Osteocyte (in vitro differentiated cells): ENCODE measurements around the gene NME4. TPM values are rescaled to one million over a fixed set of nuclear protein-coding genes. Genes with fewer than 3 reads are reported as not detected.

Experiments
- DNase-seq: peaks from one replicate; pipeline ENCODE4 v3.0.0; 2021; ENCODE audit warnings: mixed read lengths; ENCODE audit not compliant: unreplicated experiment; ENCODE audit errors: extremely low spot score
- H3K27ac Mint-ChIP-seq: one replicate; pipeline ENCODE4 v1.8.0; 2021; ENCODE audit warnings: mild to moderate bottlenecking, mixed read lengths; ENCODE audit not compliant: unreplicated experiment
- H3K27me3 Mint-ChIP-seq: one replicate; pipeline ENCODE4 v1.8.0; 2021; ENCODE audit warnings: mixed read lengths; ENCODE audit not compliant: unreplicated experiment
- H3K36me3 Mint-ChIP-seq: one replicate; pipeline ENCODE4 v1.8.0; 2021; ENCODE audit warnings: mixed read lengths; ENCODE audit not compliant: unreplicated experiment
- H3K4me1 Mint-ChIP-seq: one replicate; pipeline ENCODE4 v1.8.0; 2021; ENCODE audit warnings: mixed read lengths; ENCODE audit not compliant: unreplicated experiment
- H3K4me3 Mint-ChIP-seq: one replicate; pipeline ENCODE4 v1.8.0; 2021; ENCODE audit warnings: mild to moderate bottlenecking, moderate library complexity, mixed read lengths; ENCODE audit not compliant: unreplicated experiment
- H3K9me3 Mint-ChIP-seq: one replicate; pipeline ENCODE4 v1.8.0; 2021; ENCODE audit warnings: mixed read lengths; ENCODE audit not compliant: unreplicated experiment
- total RNA-seq: library from RNA; stranded (reverse); gene quantifications from 2 replicates; pipeline ENCODE4 v1.2.1, GENCODE V29; 2021
- TF ChIP-seq, protein P1 (sequence below): fragments of 200-600 bp; sonication (generic); IDR thresholded peaks from 2 replicates; pipeline ENCODE4 v1.5.0; 2021; ENCODE audit warnings: antibody characterized with exemption, mild to moderate bottlenecking, moderate library complexity

The NME4 gene
- total RNA-seq, 1 donor from 2014 or later, result 148 TPM

GRCh38 chr16:389352-389751 lies 7.6 kb upstream of the NME4 start:
- no peaks in the 10 kb centered on the region for H3K9me3 Mint-ChIP-seq
- no peak overlapping the region for H3K27ac Mint-ChIP-seq
- TF ChIP-seq, protein P1, sequence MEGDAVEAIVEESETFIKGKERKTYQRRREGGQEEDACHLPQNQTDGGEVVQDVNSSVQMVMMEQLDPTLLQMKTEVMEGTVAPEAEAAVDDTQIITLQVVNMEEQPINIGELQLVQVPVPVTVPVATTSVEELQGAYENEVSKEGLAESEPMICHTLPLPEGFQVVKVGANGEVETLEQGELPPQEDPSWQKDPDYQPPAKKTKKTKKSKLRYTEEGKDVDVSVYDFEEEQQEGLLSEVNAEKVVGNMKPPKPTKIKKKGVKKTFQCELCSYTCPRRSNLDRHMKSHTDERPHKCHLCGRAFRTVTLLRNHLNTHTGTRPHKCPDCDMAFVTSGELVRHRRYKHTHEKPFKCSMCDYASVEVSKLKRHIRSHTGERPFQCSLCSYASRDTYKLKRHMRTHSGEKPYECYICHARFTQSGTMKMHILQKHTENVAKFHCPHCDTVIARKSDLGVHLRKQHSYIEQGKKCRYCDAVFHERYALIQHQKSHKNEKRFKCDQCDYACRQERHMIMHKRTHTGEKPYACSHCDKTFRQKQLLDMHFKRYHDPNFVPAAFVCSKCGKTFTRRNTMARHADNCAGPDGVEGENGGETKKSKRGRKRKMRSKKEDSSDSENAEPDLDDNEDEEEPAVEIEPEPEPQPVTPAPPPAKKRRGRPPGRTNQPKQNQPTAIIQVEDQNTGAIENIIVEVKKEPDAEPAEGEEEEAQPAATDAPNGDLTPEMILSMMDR, result no peak
- DNase-seq, result no peak
- H3K4me3 Mint-ChIP-seq, result no peak overlapping the region
- H3K4me1 Mint-ChIP-seq, result peaks cover 3% of the 10 kb centered on the region
- H3K36me3 Mint-ChIP-seq, result no peaks in the 10 kb centered on the region
- H3K27me3 Mint-ChIP-seq, result no peaks in the 10 kb centered on the region

GRCh38 chr16:391885-392335 lies 5.1 kb upstream of the NME4 start:
- peak overlapping the region; percentile 23 for H3K27ac Mint-ChIP-seq
- no peak overlapping the region for H3K4me3 Mint-ChIP-seq
- TF ChIP-seq, protein P1, result peak; percentile 61
- H3K9me3 Mint-ChIP-seq, result no peaks in the 10 kb centered on the region
- no peaks in the 10 kb centered on the region for H3K27me3 Mint-ChIP-seq
- H3K4me1 Mint-ChIP-seq, result peaks cover 9% of the 10 kb centered on the region
- peak; percentile 88 for DNase-seq
- no peaks in the 10 kb centered on the region for H3K36me3 Mint-ChIP-seq

DNA sequence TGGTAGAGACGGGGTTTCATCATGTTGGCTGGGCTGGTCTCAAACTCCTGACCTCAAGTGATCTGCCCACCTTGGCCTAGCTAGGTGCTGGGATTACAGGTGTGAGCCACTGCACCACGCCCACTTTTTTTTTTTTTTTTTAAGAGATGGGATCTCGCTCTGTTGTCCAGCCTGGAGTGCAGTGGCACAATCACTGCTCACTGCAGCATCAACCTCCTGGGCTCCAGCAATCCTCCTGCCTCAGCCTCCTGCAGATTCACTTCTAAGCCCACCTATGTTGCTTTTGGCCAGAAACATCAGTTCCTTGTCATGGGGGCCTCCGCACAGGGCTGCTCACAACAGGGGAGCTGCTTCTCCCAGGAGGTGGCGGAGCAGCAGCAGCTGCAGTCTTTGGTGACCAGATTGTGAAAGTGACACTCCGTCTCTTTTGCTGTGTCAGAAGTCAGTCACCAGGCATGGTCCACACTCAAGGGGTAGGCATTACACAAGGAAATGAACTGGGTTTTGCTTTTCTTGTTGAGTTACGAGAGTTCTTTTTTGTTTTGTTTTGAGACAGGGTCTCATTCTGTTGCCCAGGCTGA lies 4.5 kb upstream of the NME4 start:
- Mint-ChIP-seq H3K4me3 (no peak overlapping the region), H3K27me3 (no peaks in the 10 kb centered on the region), H3K27ac (no peak overlapping the region), H3K9me3 (no peaks in the 10 kb centered on the region), H3K36me3 (no peaks in the 10 kb centered on the region), H3K4me1 (peaks cover 9% of the 10 kb centered on the region)
- DNase-seq, result no peak
- TF ChIP-seq, protein P1, result no peak

GRCh38 chr16:396199-396598 lies 800 bp upstream of the NME4 start:
- Mint-ChIP-seq H3K4me3 (peak overlapping the region; percentile 90), H3K27ac (peak overlapping the region; percentile 92), H3K27me3 (no peaks in the 10 kb centered on the region), H3K9me3 (no peaks in the 10 kb centered on the region), H3K36me3 (no peaks in the 10 kb centered on the region), H3K4me1 (peaks cover 21% of the 10 kb centered on the region)
- DNase-seq, result no peak
- TF ChIP-seq, protein P1, result no peak

DNA sequence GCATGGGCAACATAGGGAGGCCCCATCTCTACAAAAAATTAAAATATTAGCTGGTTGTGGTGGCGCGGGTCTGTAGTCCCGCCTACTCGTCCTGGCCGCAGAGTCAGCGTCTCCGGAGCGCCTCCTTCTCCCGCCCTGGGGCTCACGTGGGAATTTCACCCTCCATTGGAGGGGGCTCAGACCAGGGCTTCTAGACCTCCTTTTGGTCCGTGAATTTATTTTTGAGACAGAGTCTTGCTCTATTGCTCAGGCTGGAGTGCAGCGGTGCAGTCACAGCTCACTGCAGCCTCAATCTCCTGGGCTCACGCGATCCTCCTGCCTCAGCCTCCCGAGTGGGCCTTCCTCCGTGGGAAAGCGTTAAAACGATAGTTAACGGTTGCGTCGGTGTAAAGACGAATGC lies 394 bp upstream of the NME4 start:
- Mint-ChIP-seq H3K36me3 (no peaks in the 10 kb centered on the region), H3K4me3 (peak overlapping the region; percentile 90), H3K9me3 (no peaks in the 10 kb centered on the region), H3K27me3 (no peaks in the 10 kb centered on the region), H3K4me1 (peaks cover 22% of the 10 kb centered on the region), H3K27ac (peak overlapping the region; percentile 92)
- TF ChIP-seq, protein P1, result no peak
- DNase-seq, result peak; percentile 86
